OCI-LY7 (cell line): Measurements from ENCODE around the gene KAT2B. TPM values are rescaled to one million over a fixed set of nuclear protein-coding genes. Genes with fewer than 3 reads are reported as not detected.

Source experiments
- BruUV-seq: library from RNA; stranded (reverse); fragments of 400-500 nt; replicated peaks from 2 replicates; lab custom pipeline; 2021; lab: Mats Ljungman, UMichigan
- CTCF ChIA-PET: fragments of 300-600 bp; sonication (Branson Sonifier 250); formaldehyde crosslinking; loops from one replicate; lab custom pipeline; 2022; ENCODE audit warnings: antibody characterized with exemption; ENCODE audit not compliant: unreplicated experiment; lab: Charles Lee
- POLR2A ChIA-PET: fragments of 300-600 bp; sonication (Branson Sonifier 250); formaldehyde crosslinking; loops from one replicate; lab custom pipeline; 2022; ENCODE audit warnings: antibody characterized with exemption; lab: Charles Lee
- DNase-seq: peaks from one replicate; pipeline ENCODE4 v3.0.0-alpha.2; 2015; ENCODE audit warnings: low spot score
- H2AFZ ChIP-seq: fragments of 200-600 bp; sonication (generic), shearing (Covaris generic); 2 replicates; pipeline ENCODE4 v1.6.1; 2014; ENCODE audit warnings: mild to moderate bottlenecking, antibody characterized with exemption, low read length, moderate library complexity
- H3K27ac ChIP-seq: fragments of 200-600 bp; sonication (generic); 2 replicates; pipeline ENCODE4 v1.5.1; 2014; ENCODE audit warnings: mixed run types, low read depth, mild to moderate bottlenecking, moderate library complexity, low read length, inconsistent platforms; ENCODE audit not compliant: poor library complexity, severe bottlenecking
- H3K36me3 ChIP-seq: fragments of 200-600 bp; sonication (generic); 2 replicates; pipeline ENCODE4 v1.6.1; 2014; ENCODE audit warnings: mild to moderate bottlenecking, antibody characterized with exemption, low read length, moderate library complexity, mixed read lengths; ENCODE audit not compliant: insufficient read depth
- H3K4me1 ChIP-seq: fragments of 200-600 bp; sonication (generic); 2 replicates; pipeline ENCODE4 v1.5.1; 2014; ENCODE audit warnings: mild to moderate bottlenecking, low read length; ENCODE audit not compliant: insufficient read depth, poor library complexity, severe bottlenecking
- H3K4me2 ChIP-seq: fragments of 200-600 bp; sonication (generic); 2 replicates; pipeline ENCODE4 v1.6.1; 2014; ENCODE audit warnings: mild to moderate bottlenecking, low read length
- H3K4me3 ChIP-seq: fragments of 200-600 bp; sonication (generic); 2 replicates; pipeline ENCODE4 v1.5.1; 2014; ENCODE audit warnings: mild to moderate bottlenecking, low read depth, low read length; ENCODE audit not compliant: poor library complexity, severe bottlenecking
- H3K79me2 ChIP-seq: fragments of 200-600 bp; sonication (generic); 2 replicates; pipeline ENCODE4 v1.6.1; 2016; ENCODE audit warnings: low read depth, mild to moderate bottlenecking, low read length, moderate library complexity, mixed read lengths; ENCODE audit not compliant: insufficient read depth
- H3K9me2 ChIP-seq: fragments of 200-600 bp; sonication (generic); 2 replicates; pipeline ENCODE4 v1.6.1; 2016; ENCODE audit warnings: mild to moderate bottlenecking, low read length, mixed read lengths; ENCODE audit not compliant: insufficient read depth
- H3K9me3 ChIP-seq: fragments of 200-600 bp; sonication (generic); 2 replicates; pipeline ENCODE4 v1.6.1; 2014; ENCODE audit warnings: mild to moderate bottlenecking, mixed run types, low read length, mixed read lengths
- H4K20me1 ChIP-seq: fragments of 200-600 bp; sonication (generic); 2 replicates; pipeline ENCODE4 v1.6.1; 2014; ENCODE audit warnings: mild to moderate bottlenecking, antibody characterized with exemption, low read length, moderate library complexity, mixed read lengths; ENCODE audit not compliant: insufficient read depth
- EZH2phosphoT487 ChIP-seq: fragments of 200-600 bp; sonication (generic); IDR thresholded peaks from 2 replicates; pipeline ENCODE4 v1.6.1; 2018; ENCODE audit warnings: low read depth, borderline replicate concordance, mild to moderate bottlenecking, mixed run types, antibody characterized with exemption, low read length, moderate library complexity, mixed read lengths
- intact Hi-C: fragments of 100-400 bp; cut with micrococcal nuclease; formaldehyde crosslinking; loops from one replicate; pipeline ENCODE4 v1.10.0; 2022; ENCODE audit not compliant: unreplicated experiment
- total RNA-seq, 2 experiments: library from RNA; depleted of rRNA in 1 of 2; stranded (reverse); fragments of >200 nt in 1 of 2; shearing (Covaris generic) in 1 of 2; gene quantifications; 2 replicates each; pipeline ENCODE4 v1.2.3, GENCODE V29; 2014 to 2022
- TF ChIP-seq, protein P1 (sequence below): fragments of 200-600 bp; sonication (generic); conservative IDR thresholded peaks from 2 replicates; pipeline ENCODE4 v1.5.1; 2014; ENCODE audit warnings: mild to moderate bottlenecking, antibody characterized with exemption, low read length, moderate library complexity, mixed read lengths

The KAT2B gene
- total RNA-seq, 2 experiments from 2014 or later: 24.2 to 32.9 TPM

DNA sequence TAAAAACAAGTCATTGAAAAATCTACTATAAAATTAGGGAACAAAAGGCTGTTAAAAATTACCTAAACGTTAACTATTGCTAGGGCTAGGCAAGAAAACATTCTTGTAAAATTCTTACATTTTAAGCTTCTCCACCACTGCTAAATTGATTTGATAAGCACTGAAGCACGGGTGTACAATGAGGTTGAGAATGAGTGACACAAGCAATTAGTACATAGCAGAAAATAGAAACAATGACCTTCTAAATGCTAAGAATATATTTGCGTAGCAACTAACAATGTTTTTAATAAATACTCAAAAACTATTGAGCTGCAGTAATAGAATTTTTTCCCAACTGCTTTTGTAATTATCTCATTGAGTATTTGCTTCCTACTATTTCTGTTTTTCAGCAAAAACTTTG, 141.0 kb downstream of the KAT2B start:
- Histone ChIP-seq H3K79me2 (peaks cover 33% of the 10 kb centered on the region), H2AFZ (no peak overlapping the region), H3K9me2 (no peaks in the 10 kb centered on the region), H3K4me2 (no peak overlapping the region), H3K27ac (no peak overlapping the region), H3K9me3 (no peaks in the 10 kb centered on the region), H4K20me1 (no peaks in the 10 kb centered on the region; the same call in 1 of the 2 replicates), H3K36me3 (peaks cover 74% of the 10 kb centered on the region), H3K4me3 (no peak overlapping the region), H3K4me1 (peaks cover 13% of the 10 kb centered on the region)
- no TSS peak for BruUV-seq
- intact Hi-C loops: loop anchor here (10.0 kb wide), 2 partner anchors 1036 to 1436 kb away; partner anchors contain the start of gene KCNH8
- TF ChIP-seq, protein P1, sequence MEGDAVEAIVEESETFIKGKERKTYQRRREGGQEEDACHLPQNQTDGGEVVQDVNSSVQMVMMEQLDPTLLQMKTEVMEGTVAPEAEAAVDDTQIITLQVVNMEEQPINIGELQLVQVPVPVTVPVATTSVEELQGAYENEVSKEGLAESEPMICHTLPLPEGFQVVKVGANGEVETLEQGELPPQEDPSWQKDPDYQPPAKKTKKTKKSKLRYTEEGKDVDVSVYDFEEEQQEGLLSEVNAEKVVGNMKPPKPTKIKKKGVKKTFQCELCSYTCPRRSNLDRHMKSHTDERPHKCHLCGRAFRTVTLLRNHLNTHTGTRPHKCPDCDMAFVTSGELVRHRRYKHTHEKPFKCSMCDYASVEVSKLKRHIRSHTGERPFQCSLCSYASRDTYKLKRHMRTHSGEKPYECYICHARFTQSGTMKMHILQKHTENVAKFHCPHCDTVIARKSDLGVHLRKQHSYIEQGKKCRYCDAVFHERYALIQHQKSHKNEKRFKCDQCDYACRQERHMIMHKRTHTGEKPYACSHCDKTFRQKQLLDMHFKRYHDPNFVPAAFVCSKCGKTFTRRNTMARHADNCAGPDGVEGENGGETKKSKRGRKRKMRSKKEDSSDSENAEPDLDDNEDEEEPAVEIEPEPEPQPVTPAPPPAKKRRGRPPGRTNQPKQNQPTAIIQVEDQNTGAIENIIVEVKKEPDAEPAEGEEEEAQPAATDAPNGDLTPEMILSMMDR: no peak
- no peak for TF ChIP-seq EZH2phosphoT487
- no peak for DNase-seq
- ChIA-PET CTCF (no interaction called here), POLR2A (interaction anchor here (0.5 to 1.1 kb wide), 5 partner anchors 10 to 156 kb away, joined by 3 to 4 read pairs (median 3); no protein-coding TSS in a partner anchor)

DNA sequence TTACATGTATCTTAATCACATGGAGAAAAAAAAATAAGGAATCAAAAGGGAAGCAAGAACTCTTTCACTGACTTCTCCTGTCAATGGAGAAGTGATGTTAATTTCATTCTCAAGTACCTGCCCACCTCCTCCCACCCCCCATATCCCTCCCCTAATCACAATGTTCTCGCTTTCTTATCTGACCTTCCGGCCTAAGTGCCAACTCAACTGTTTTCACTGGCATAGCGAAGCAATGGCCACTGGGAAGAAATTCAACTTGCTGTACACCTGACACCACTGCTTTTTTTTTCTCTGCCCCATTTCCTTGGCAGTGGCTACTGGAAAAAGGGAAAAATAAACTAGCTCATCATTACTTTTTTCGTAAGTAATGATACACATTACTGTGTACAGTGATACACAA, 142.0 kb downstream of the KAT2B start:
- Histone ChIP-seq H3K9me3 (no peaks in the 10 kb centered on the region), H3K4me3 (no peak overlapping the region), H3K36me3 (peaks cover 66% of the 10 kb centered on the region), H3K27ac (no peak overlapping the region), H4K20me1 (no peaks in the 10 kb centered on the region; the same call in 1 of the 2 replicates), H3K4me1 (peaks cover 14% of the 10 kb centered on the region), H3K9me2 (no peaks in the 10 kb centered on the region), H3K79me2 (peaks cover 33% of the 10 kb centered on the region), H3K4me2 (no peak overlapping the region), H2AFZ (no peak overlapping the region)
- TF ChIP-seq, protein P1: no peak
- TF ChIP-seq EZH2phosphoT487: no peak
- no peak for DNase-seq
- no TSS peak for BruUV-seq
- ChIA-PET POLR2A (interaction anchor here (0.7 to 4.1 kb wide), 3 partner anchors 21 to 520 kb away, joined by 4 to 24 read pairs (median 11); no protein-coding TSS in a partner anchor), CTCF (no interaction called here)
- intact Hi-C loops: loop anchor here (10.0 kb wide), 2 partner anchors 1037 to 1437 kb away; partner anchors contain the start of gene KCNH8

DNA sequence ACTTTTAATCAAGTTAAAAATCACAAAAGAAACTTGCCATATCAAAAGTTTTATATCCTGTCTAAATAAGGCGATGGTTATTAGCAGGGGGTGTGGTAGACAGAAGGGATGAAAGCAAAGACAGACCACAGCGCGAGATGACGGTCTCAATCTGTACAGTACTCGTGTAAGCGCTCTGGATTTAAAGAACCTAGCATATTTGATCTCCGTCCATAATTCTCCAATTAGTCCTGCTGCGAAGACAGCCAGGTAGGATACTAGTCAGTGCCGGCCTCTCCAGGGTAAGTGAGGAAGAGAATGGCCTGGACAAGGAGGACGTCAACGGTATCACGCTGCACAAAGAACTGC, 145.1 kb downstream of the KAT2B start:
- ChIA-PET CTCF (interaction anchor here (1.0 kb wide), 1 partner anchor 22 kb away, joined by 3 read pairs; no protein-coding TSS in a partner anchor), POLR2A (interaction anchor here (0.8 to 4.2 kb wide), 18 partner anchors 8 to 1039 kb away, joined by 3 to 29 read pairs (median 5); partner anchors contain the start of gene KAT2B)
- peaks cover 36% of the 10 kb centered on the region for H3K36me3 ChIP-seq
- no peaks in the 10 kb centered on the region for H3K9me3 ChIP-seq
- peak overlapping the region; percentile 59; the same call in 1 of the 2 replicates for H2AFZ ChIP-seq
- BruUV-seq: no TSS peak
- peak; percentile 45 for DNase-seq
- intact Hi-C loops: loop anchor here (5.0 to 10.0 kb wide), 4 partner anchors 643 to 1441 kb away; partner anchors contain the start of gene KCNH8
- H3K27ac ChIP-seq: peak overlapping the region; percentile 93
- no peaks in the 10 kb centered on the region; the same call in 1 of the 2 replicates for H4K20me1 ChIP-seq
- H3K4me1 ChIP-seq: peaks cover 21% of the 10 kb centered on the region
- TF ChIP-seq, protein P1: no peak
- no peak for TF ChIP-seq EZH2phosphoT487
- peaks cover 33% of the 10 kb centered on the region for H3K79me2 ChIP-seq
- H3K4me2 ChIP-seq: peak overlapping the region; percentile 89
- H3K4me3 ChIP-seq: peak overlapping the region; percentile 87
- no peaks in the 10 kb centered on the region for H3K9me2 ChIP-seq
